ENCODE results near the gene KIF16B. TPM values are rescaled to one million over a fixed set of nuclear protein-coding genes. Genes with fewer than 3 reads are reported as not detected.
"Not testable (repeated sequence)": the region's sequence is repeated elsewhere in the genome, so short reads cannot be mapped to it uniquely, and the experiment has no call there.

Gene KIF16B
- total and polyA plus RNA-seq, 2 experiments from 2014 or later: 6.5 to 11.1 TPM

DNA sequence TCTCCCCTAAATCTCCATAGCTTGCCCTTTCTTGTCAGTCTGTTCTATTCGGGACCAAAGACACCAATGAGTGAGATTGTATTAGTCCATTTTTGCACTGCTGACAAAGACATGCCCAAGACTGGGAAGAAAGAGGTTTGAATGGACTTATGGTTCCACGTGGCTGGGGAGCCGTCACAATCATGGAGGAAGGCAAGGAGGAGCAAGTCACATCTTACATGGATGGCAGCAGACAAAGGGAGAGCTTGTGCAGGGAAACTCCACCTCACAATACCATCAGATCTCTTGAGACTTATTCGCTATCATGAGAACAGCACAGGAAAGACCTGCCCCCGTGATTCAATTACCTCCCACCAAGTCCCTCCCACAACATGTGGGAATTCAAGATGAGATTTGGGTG lies 133.7 kb downstream of the KIF16B start:
- not testable (repeated sequence) for H3K27me3 ChIP-seq (ENCODE audit: insufficient read depth); DNase-seq (ENCODE audit: low spot score); H3K4me3 ChIP-seq; H3K27ac Mint-ChIP-seq; ATAC-seq; H3F3A ChIP-seq (replicated peaks; ENCODE audit: low read depth); H2AFZ ChIP-seq; H3K79me2 ChIP-seq (replicated peaks; ENCODE audit: insufficient read depth); H3K4me3 Mint-ChIP-seq; H3K36me3 ChIP-seq (ENCODE audit: insufficient read depth); H3K4me1 Mint-ChIP-seq; H4K20me1 ChIP-seq (replicated peaks; ENCODE audit: insufficient read depth); H3K4me2 ChIP-seq; H3K4me1 ChIP-seq (ENCODE audit: insufficient read depth); H3K27me3 Mint-ChIP-seq (ENCODE audit: insufficient read depth, low read depth, poor library complexity); H3K27ac ChIP-seq (ENCODE audit: low read depth); H3K9me2 ChIP-seq (ENCODE audit: insufficient read depth)
- H3K36me3 Mint-ChIP-seq (ENCODE audit: low read depth): peaks cover 19% of the 10 kb centered on the region
- H3K9me3 Mint-ChIP-seq: peaks cover 19% of the 10 kb centered on the region

DNA sequence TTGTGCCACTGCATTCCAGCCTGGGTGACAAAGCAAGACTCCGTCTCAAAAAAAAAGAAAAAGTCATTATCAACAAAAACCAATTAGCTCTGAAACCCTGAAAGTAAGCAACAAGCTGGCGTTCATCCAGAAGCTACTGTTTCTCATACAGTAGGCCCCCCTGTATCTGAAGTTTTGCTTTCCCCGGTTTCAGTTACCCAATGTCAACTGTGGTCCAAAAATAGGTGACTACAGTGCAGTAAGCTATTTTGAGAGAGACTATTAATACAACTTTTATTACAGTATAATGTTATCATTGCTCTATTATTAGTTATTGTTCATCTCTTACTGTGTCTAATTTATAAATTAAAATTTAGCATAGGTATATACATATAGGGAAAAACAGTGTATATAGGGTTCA lies 135.1 kb downstream of the KIF16B start:
- Histone ChIP-seq H3K79me2 (replicated peaks; ENCODE audit: insufficient read depth) (no peaks in the 10 kb centered on the region), H3K27ac (ENCODE audit: low read depth) (no peak overlapping the region), H4K20me1 (replicated peaks; ENCODE audit: insufficient read depth) (no peaks in the 10 kb centered on the region), H3F3A (replicated peaks; ENCODE audit: low read depth) (no peaks in the 10 kb centered on the region), H2AFZ (no peak overlapping the region), H3K4me3 (no peak overlapping the region), H3K27me3 (ENCODE audit: insufficient read depth) (no peaks in the 10 kb centered on the region), H3K9me2 (ENCODE audit: insufficient read depth) (0 out of 2 replicates have a peak, but pooled peaks cover 8% of the 10 kb centered on the region), H3K4me2 (no peak overlapping the region), H3K4me1 (ENCODE audit: insufficient read depth) (peaks cover 5% of the 10 kb centered on the region), H3K36me3 (ENCODE audit: insufficient read depth) (no peaks in the 10 kb centered on the region)
- no peak for ATAC-seq
- Mint-ChIP-seq H3K27ac (no peak overlapping the region), H3K27me3 (ENCODE audit: insufficient read depth, low read depth, poor library complexity) (peaks cover 1% of the 10 kb centered on the region), H3K4me1 (peaks cover 7% of the 10 kb centered on the region; the same call in 2 of the 3 replicates), H3K4me3 (no peak overlapping the region), H3K9me3 (peaks cover 19% of the 10 kb centered on the region), H3K36me3 (ENCODE audit: low read depth) (peaks cover 19% of the 10 kb centered on the region)
- DNase-seq (ENCODE audit: low spot score): no peak
- TF ChIP-seq EZH2phosphoT487 (IDR thresholded peaks at IDR 0.05; ENCODE audit: unreplicated experiment): no peak
- TF ChIP-seq CREB1 (CRISPR knock-in tag; IDR thresholded peaks at IDR 0.05; ENCODE audit: low read depth): no peak
- no peak for TF ChIP-seq STAT1 (IDR thresholded peaks at IDR 0.05; ENCODE audit: unreplicated experiment)
- TF ChIP-seq ETS1 (IDR thresholded peaks at IDR 0.05): no peak
- no peak for TF ChIP-seq ZNF114 (CRISPR knock-in tag; IDR thresholded peaks at IDR 0.05)
- TF ChIP-seq ZNF331 (CRISPR knock-in tag; IDR thresholded peaks at IDR 0.05; ENCODE audit: low read depth): no peak
- TF ChIP-seq, protein P1, sequence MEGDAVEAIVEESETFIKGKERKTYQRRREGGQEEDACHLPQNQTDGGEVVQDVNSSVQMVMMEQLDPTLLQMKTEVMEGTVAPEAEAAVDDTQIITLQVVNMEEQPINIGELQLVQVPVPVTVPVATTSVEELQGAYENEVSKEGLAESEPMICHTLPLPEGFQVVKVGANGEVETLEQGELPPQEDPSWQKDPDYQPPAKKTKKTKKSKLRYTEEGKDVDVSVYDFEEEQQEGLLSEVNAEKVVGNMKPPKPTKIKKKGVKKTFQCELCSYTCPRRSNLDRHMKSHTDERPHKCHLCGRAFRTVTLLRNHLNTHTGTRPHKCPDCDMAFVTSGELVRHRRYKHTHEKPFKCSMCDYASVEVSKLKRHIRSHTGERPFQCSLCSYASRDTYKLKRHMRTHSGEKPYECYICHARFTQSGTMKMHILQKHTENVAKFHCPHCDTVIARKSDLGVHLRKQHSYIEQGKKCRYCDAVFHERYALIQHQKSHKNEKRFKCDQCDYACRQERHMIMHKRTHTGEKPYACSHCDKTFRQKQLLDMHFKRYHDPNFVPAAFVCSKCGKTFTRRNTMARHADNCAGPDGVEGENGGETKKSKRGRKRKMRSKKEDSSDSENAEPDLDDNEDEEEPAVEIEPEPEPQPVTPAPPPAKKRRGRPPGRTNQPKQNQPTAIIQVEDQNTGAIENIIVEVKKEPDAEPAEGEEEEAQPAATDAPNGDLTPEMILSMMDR (conservative IDR thresholded peaks at IDR 0.05; ENCODE audit: low read depth in 2 of 2): no peak
- TF ChIP-seq, protein P2, sequence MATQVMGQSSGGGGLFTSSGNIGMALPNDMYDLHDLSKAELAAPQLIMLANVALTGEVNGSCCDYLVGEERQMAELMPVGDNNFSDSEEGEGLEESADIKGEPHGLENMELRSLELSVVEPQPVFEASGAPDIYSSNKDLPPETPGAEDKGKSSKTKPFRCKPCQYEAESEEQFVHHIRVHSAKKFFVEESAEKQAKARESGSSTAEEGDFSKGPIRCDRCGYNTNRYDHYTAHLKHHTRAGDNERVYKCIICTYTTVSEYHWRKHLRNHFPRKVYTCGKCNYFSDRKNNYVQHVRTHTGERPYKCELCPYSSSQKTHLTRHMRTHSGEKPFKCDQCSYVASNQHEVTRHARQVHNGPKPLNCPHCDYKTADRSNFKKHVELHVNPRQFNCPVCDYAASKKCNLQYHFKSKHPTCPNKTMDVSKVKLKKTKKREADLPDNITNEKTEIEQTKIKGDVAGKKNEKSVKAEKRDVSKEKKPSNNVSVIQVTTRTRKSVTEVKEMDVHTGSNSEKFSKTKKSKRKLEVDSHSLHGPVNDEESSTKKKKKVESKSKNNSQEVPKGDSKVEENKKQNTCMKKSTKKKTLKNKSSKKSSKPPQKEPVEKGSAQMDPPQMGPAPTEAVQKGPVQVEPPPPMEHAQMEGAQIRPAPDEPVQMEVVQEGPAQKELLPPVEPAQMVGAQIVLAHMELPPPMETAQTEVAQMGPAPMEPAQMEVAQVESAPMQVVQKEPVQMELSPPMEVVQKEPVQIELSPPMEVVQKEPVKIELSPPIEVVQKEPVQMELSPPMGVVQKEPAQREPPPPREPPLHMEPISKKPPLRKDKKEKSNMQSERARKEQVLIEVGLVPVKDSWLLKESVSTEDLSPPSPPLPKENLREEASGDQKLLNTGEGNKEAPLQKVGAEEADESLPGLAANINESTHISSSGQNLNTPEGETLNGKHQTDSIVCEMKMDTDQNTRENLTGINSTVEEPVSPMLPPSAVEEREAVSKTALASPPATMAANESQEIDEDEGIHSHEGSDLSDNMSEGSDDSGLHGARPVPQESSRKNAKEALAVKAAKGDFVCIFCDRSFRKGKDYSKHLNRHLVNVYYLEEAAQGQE (IDR thresholded peaks at IDR 0.05; ENCODE audit: unreplicated experiment): no peak
- no peak for TF ChIP-seq POLR2AphosphoS5 (IDR thresholded peaks at IDR 0.05; ENCODE audit: low read depth)
- TF ChIP-seq JUNB (IDR thresholded peaks at IDR 0.05; ENCODE audit: unreplicated experiment): no peak
- TF ChIP-seq NANOG (IDR thresholded peaks at IDR 0.05; ENCODE audit: borderline replicate concordance): no peak
- TF ChIP-seq EZH2 (IDR thresholded peaks at IDR 0.05; ENCODE audit: low read depth, unreplicated experiment): no peak

Data from GM23338 (cell line).